ENCODE measurements around the gene ATP1A3. TPM values are rescaled to one million over a fixed set of nuclear protein-coding genes. Genes with fewer than 3 reads are reported as not detected.

The ATP1A3 gene
- total RNA-seq, 3 donors from 2014 or later: not detected

DNA sequence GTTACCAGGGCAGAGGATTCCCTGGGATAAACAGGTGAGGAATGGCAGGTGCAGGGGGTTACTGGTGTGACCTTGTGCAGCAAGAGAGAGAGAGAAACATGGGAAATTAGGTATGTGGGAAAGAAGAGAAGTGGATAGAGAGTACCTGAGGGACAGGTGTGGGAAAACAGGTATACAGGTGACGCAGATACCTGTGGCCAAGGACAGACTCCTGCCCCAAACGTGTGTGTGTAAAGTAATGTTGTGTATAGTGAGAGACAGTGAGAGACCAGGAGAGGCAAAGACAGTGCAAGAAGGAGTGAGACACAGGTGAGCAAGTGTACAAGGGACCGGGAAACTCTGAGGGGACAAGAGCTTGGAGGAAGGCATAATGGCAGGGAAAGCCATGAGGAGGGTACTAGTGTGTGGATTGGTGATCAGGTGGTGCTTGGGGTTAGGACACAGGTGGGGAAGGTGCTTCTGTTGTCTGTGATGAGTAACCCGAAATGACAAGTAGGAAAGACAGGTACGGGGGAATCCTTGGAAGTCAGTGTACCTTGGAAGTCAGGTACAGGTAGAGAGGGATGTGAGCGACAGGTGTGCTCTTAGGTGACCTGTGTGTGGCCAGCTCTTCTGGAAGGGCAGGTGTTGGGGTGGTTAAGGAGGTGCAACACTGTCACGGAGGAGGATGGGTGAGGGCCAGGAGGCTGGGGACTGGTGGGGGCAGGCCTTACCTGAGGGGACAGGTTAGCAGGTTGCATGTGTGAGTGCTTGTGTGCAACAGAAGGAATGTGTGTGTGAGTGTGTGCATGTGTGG, 68.6 kb downstream of the ATP1A3 start:
- no peaks in the 10 kb centered on the region for H3K9me3 ChIP-seq
- intact Hi-C loops (cut with DNase I; ENCODE audit: low total_unique reads): loop anchor here (5.0 kb wide), 1 partner anchor 443 kb away; no protein-coding TSS in a partner anchor
- H3K27ac ChIP-seq: no peak overlapping the region
- H3K36me3 ChIP-seq: no peaks in the 10 kb centered on the region
- peaks cover 0 to 7% of the 10 kb centered on the region in 2 donors for H3K4me1 ChIP-seq
- H3K27me3 ChIP-seq: peaks cover 3 to 86% of the 10 kb centered on the region in 2 donors
- TF ChIP-seq, protein P1, sequence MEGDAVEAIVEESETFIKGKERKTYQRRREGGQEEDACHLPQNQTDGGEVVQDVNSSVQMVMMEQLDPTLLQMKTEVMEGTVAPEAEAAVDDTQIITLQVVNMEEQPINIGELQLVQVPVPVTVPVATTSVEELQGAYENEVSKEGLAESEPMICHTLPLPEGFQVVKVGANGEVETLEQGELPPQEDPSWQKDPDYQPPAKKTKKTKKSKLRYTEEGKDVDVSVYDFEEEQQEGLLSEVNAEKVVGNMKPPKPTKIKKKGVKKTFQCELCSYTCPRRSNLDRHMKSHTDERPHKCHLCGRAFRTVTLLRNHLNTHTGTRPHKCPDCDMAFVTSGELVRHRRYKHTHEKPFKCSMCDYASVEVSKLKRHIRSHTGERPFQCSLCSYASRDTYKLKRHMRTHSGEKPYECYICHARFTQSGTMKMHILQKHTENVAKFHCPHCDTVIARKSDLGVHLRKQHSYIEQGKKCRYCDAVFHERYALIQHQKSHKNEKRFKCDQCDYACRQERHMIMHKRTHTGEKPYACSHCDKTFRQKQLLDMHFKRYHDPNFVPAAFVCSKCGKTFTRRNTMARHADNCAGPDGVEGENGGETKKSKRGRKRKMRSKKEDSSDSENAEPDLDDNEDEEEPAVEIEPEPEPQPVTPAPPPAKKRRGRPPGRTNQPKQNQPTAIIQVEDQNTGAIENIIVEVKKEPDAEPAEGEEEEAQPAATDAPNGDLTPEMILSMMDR (IDR thresholded peaks at IDR 0.05): no peak
- TF ChIP-seq POLR2A (IDR thresholded peaks at IDR 0.05) (no peak), POLR2AphosphoS5 (IDR thresholded peaks at IDR 0.05) (no peak)
- no peak for DNase-seq (ENCODE audit: low spot score in 2 of 2)
- H3K4me3 ChIP-seq: no peak overlapping the region

DNA sequence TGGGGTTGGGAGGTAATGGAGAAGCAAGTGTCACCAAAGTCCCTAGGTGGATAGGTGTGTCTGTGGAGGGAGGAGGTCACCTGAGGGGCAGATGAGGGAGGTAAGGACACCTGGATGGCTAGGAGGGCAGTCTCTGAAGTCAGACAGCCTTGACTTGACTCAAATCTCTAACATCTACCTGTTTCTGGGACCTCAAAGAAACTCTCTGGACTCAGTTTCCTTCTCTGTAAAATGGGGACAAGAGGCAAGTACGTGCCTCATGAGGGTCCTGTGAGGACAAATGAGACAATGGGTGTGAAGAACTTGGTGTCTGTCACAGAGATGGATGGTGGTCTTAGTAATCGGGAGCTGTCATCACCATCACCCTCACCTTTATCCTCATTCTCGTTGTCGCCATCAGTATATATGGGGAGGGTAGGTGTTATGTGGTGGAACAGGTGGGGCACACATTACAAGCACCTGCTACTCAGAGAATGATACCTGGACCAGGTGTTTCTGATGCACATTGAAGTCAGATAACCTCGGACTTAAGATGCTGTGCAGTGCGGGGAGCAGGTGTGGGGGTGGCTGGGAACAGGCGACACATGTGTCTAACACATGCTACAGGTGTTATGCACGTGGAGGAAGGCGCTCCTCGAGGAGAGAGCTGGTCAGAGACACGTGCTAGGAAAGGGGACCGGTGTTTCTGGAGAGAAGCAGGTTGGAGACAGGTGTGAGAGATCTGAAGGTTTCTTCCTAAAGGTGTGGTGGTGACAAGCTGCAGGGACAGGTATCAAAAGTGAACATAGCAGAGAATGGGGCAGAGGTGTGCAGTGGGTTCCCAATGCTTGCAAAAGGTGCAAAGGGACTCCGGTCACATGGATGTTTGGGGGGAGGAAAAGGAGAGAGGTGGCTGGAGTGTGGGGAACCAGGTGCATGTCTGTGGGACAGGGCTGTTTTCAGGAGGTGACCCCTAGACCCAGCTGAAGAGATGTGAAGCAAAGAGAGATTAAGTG, 69.6 kb downstream of the ATP1A3 start:
- TF ChIP-seq POLR2A (IDR thresholded peaks at IDR 0.05) (no peak), POLR2AphosphoS5 (IDR thresholded peaks at IDR 0.05) (no peak)
- TF ChIP-seq, protein P1 (IDR thresholded peaks at IDR 0.05): no peak
- Histone ChIP-seq H3K9me3 (no peaks in the 10 kb centered on the region), H3K27ac (no peak overlapping the region), H3K36me3 (no peaks in the 10 kb centered on the region), H3K4me3 (no peak overlapping the region), H3K27me3 (peaks cover 3 to 77% of the 10 kb centered on the region in 2 donors), H3K4me1 (peaks cover 0 to 7% of the 10 kb centered on the region in 2 donors)
- DNase-seq (ENCODE audit: low spot score in 2 of 2): no peak
- intact Hi-C loops (cut with DNase I; ENCODE audit: low total_unique reads): loop anchor here (5.0 kb wide), 1 partner anchor 442 kb away; no protein-coding TSS in a partner anchor

DNA sequence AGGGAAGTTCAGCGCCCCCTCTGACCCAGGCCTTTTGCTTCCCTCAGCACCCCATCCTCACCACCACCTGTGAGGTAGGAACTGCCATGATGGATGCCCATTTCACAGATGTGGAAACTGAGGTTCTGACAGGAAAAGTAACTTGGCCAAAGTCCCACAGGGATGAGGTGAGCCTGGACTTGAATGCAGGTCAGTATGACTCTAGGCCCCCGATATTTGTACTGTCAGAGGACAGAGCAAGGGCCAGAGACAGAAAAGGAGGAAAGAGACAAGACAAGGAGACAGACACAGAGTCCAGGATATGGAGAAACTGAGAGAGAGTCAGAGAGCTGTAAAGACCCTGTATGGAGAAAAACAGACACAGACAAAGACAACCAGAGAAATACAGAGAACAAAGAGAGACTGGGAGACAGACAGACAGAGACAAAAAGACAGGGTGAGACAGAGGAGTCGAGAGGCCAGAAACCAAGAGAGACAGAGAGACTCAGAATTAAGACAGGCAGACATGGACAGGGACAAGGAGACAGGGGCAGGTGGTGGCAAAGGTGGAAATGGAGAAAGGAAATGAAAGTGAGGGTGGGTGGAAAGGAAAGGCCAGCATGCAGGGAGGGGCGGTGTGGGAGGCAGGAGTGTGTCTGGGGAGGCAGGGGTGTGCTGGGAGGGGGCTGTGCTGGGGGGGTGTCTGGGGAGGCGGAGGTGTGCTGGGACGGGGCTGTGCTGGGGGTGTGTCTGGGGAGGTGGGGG, 70.8 kb downstream of the ATP1A3 start:
- H3K4me3 ChIP-seq: no peak overlapping the region
- DNase-seq (ENCODE audit: low spot score in 2 of 2): no peak
- no peaks in the 10 kb centered on the region for H3K9me3 ChIP-seq
- TF ChIP-seq POLR2A (IDR thresholded peaks at IDR 0.05): no peak
- TF ChIP-seq POLR2AphosphoS5 (IDR thresholded peaks at IDR 0.05): no peak
- TF ChIP-seq, protein P1 (IDR thresholded peaks at IDR 0.05): no peak
- no peaks in the 10 kb centered on the region for H3K36me3 ChIP-seq
- H3K27me3 ChIP-seq: peaks cover 3 to 72% of the 10 kb centered on the region in 2 donors
- intact Hi-C loops (cut with DNase I; ENCODE audit: low total_unique reads): no loop called here
- H3K4me1 ChIP-seq: no peaks in the 10 kb centered on the region
- H3K27ac ChIP-seq: no peak overlapping the region

DNA sequence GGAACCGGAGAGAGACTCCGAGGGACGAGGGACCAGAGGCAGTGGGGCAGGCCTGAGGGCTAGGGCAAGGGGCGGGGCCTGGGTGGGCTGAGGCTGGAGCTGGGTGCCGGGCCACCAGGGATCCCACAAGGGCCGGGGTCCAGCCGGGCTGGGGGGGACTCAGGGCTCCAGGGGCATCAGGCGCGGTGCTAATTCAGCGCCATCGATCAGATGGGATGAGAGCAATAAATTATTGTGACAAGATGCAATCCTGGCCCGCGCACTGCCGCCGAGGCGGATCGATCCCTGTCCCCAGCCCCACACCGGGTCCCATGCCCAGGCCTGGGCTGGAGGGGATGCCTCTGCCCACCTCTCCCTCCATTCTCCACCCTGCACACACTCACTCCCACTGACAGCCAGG, 71.4 kb downstream of the ATP1A3 start:
- TF ChIP-seq POLR2AphosphoS5 (IDR thresholded peaks at IDR 0.05): no peak
- no peak for TF ChIP-seq POLR2A (IDR thresholded peaks at IDR 0.05)
- TF ChIP-seq, protein P1 (IDR thresholded peaks at IDR 0.05): no peak
- no peaks in the 10 kb centered on the region for H3K4me1 ChIP-seq
- intact Hi-C loops (cut with DNase I; ENCODE audit: low total_unique reads): no loop called here
- H3K9me3 ChIP-seq: no peaks in the 10 kb centered on the region
- no peak overlapping the region for H3K4me3 ChIP-seq
- no peaks in the 10 kb centered on the region for H3K36me3 ChIP-seq
- DNase-seq (ENCODE audit: low spot score in 2 of 2): no peak
- peaks cover 6 to 73% of the 10 kb centered on the region in 2 donors for H3K27me3 ChIP-seq
- no peak overlapping the region for H3K27ac ChIP-seq
